Neural crest cell (in vitro differentiated cells): ENCODE data around the gene PRKG1. TPM values are rescaled to one million over a fixed set of nuclear protein-coding genes. Genes with fewer than 3 reads are reported as not detected.
"Not testable (repeated sequence)": the region's sequence is repeated elsewhere in the genome, so short reads cannot be mapped to it uniquely, and the experiment has no call there.

ENCODE experiments used
- DNase-seq: peaks from one replicate; pipeline ENCODE4 v3.0.0; 2021; ENCODE audit warnings: low read depth, mixed read lengths, low spot score
- H3K27ac Mint-ChIP-seq: one replicate; pipeline ENCODE4 v1.8.0; 2021; ENCODE audit warnings: mild to moderate bottlenecking, mixed read lengths; ENCODE audit not compliant: unreplicated experiment
- H3K27me3 Mint-ChIP-seq: 2 replicates; pipeline ENCODE4 v1.8.0; 2021; ENCODE audit warnings: low read depth, mild to moderate bottlenecking, mixed read lengths
- H3K36me3 Mint-ChIP-seq: 2 replicates; pipeline ENCODE4 v1.8.0; 2021; ENCODE audit warnings: low read depth, mild to moderate bottlenecking, mixed read lengths
- H3K4me1 Mint-ChIP-seq: 2 replicates; pipeline ENCODE4 v1.8.0; 2021; ENCODE audit warnings: mixed read lengths
- H3K4me3 Mint-ChIP-seq: one replicate; pipeline ENCODE4 v1.8.0; 2021; ENCODE audit warnings: mild to moderate bottlenecking, mixed read lengths
- H3K9me3 Mint-ChIP-seq: 2 replicates; pipeline ENCODE4 v1.8.0; 2021; ENCODE audit warnings: mixed read lengths
- total RNA-seq: library from RNA; stranded (reverse); gene quantifications from 2 replicates; pipeline ENCODE4 v1.2.1, GENCODE V29; 2021
- TF ChIP-seq, protein P1 (sequence below): fragments of 200-600 bp; sonication (generic); conservative IDR thresholded peaks from 2 replicates; pipeline ENCODE4 v1.5.0; 2021; ENCODE audit warnings: antibody characterized with exemption, mild to moderate bottlenecking

Gene PRKG1
- total RNA-seq, 1 donor from 2014 or later, result 4.4 TPM

DNA sequence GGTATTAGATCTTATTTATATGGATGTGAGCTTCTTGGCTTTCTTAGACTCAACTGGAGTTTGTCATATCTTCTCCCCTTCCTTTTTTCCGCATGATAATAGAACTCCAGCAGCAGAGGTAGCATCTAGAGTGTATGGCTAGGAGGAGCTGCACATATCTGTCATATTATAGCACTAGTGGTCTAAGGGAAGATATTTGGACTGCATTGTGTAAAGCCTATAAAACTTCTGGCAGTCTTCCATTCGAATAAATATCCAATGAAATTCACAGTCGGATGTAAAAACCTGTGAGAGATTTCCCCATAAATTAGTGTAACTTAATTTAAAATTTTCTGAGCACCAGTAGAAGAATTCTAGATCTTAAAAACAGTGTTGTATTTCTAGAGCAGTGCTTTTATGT lies 123.9 kb downstream of the PRKG1 start:
- TF ChIP-seq, protein P1, sequence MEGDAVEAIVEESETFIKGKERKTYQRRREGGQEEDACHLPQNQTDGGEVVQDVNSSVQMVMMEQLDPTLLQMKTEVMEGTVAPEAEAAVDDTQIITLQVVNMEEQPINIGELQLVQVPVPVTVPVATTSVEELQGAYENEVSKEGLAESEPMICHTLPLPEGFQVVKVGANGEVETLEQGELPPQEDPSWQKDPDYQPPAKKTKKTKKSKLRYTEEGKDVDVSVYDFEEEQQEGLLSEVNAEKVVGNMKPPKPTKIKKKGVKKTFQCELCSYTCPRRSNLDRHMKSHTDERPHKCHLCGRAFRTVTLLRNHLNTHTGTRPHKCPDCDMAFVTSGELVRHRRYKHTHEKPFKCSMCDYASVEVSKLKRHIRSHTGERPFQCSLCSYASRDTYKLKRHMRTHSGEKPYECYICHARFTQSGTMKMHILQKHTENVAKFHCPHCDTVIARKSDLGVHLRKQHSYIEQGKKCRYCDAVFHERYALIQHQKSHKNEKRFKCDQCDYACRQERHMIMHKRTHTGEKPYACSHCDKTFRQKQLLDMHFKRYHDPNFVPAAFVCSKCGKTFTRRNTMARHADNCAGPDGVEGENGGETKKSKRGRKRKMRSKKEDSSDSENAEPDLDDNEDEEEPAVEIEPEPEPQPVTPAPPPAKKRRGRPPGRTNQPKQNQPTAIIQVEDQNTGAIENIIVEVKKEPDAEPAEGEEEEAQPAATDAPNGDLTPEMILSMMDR, result no peak
- no peaks in the 10 kb centered on the region for H3K9me3 Mint-ChIP-seq
- no peaks in the 10 kb centered on the region for H3K27me3 Mint-ChIP-seq
- H3K36me3 Mint-ChIP-seq, result no peaks in the 10 kb centered on the region
- no peak overlapping the region for H3K27ac Mint-ChIP-seq
- no peak for DNase-seq
- no peaks in the 10 kb centered on the region for H3K4me1 Mint-ChIP-seq
- H3K4me3 Mint-ChIP-seq, result no peak overlapping the region

DNA sequence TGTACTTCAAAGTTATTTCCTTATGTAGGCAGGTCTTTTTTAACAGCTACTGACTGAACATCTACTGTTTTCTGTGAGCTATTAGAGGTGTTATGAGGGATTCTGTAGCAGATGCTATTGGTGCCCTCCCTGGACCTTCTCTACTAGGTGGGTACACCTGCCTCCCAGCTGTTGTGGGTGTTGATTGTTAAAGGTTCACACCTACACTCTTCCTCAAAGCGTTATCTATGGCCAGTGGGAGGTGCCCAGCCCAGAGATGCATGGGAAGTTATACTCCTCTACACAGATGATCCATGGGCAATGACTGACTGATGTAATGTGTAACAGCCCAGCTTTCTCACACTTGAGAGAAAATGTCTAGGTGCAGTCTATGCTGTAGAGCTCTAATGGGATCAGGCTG lies 127.7 kb downstream of the PRKG1 start:
- no peak for DNase-seq
- H3K4me1 Mint-ChIP-seq, result no peaks in the 10 kb centered on the region
- H3K4me3 Mint-ChIP-seq, result no peak overlapping the region
- TF ChIP-seq, protein P1, result no peak
- H3K9me3 Mint-ChIP-seq, result no peaks in the 10 kb centered on the region
- H3K36me3 Mint-ChIP-seq, result no peaks in the 10 kb centered on the region
- no peaks in the 10 kb centered on the region for H3K27me3 Mint-ChIP-seq
- H3K27ac Mint-ChIP-seq, result no peak overlapping the region

DNA sequence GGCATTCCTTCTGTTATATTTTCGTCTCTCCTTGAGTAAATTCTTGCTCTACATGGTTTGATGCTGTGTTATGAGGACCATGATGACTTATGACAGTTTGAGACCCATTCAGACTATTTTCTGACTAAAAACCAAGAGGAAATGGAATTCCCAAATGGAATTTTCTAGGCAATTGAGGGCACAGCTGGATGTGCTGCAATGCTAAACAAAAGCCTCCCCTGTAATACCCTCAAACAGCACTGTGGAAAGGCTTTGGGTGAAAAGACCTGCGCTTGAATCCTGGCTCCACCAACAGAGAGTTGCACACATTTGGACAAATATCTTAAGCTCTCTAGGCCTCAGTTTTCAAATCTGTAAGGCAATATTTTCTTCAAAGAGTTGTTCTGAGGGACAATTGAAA lies 129.1 kb downstream of the PRKG1 start:
- DNase-seq, result no peak
- TF ChIP-seq, protein P1, result no peak
- Mint-ChIP-seq H3K27ac (no peak overlapping the region), H3K9me3 (no peaks in the 10 kb centered on the region), H3K4me1 (no peaks in the 10 kb centered on the region), H3K27me3 (no peaks in the 10 kb centered on the region), H3K36me3 (no peaks in the 10 kb centered on the region), H3K4me3 (no peak overlapping the region)

DNA sequence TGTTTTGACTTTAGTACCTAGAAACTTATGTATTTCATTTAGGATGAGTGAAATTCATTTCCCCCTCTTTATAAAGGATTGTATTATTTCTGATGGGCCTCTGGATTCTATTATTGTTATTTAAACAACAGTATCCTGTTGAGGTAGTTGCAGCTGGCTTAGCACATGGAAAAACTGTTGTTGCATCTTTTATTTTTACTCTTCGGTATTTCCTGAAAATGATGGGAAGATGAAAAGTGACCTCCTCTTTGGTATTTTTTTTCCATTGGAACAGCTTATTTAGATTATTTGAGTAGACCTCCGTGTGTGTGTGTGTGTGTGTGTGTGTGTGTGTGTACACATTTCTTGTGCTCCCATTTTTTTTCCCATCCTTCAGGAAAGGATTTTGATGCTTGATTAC lies 129.8 kb downstream of the PRKG1 start:
- no peak overlapping the region for H3K27ac Mint-ChIP-seq
- DNase-seq, result no peak
- H3K4me1 Mint-ChIP-seq, result no peaks in the 10 kb centered on the region
- no peak overlapping the region for H3K4me3 Mint-ChIP-seq
- no peaks in the 10 kb centered on the region for H3K36me3 Mint-ChIP-seq
- H3K27me3 Mint-ChIP-seq, result no peaks in the 10 kb centered on the region
- no peaks in the 10 kb centered on the region for H3K9me3 Mint-ChIP-seq
- TF ChIP-seq, protein P1, result no peak

DNA sequence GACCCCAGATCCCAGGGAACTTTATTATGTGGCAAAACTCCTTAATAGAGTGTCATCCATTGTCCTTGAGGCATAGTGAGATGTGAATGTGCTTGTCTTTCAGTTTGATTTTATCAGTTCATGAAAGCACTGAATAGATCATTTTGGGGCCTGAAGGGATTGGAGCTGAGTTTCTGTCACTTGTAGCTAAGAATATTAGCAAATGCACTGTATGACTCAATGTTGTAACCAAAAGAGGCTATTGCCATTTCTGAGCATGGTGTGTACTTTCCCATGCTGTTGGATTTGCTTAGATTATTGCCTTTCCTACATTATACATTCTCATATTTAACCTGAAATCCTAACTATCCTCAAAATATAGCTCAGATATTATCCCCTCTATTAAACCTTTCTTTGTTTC lies 130.4 kb downstream of the PRKG1 start:
- H3K4me3 Mint-ChIP-seq, result no peak overlapping the region
- TF ChIP-seq, protein P1, result no peak
- DNase-seq, result no peak
- no peak overlapping the region for H3K27ac Mint-ChIP-seq
- H3K36me3 Mint-ChIP-seq, result no peaks in the 10 kb centered on the region
- H3K9me3 Mint-ChIP-seq, result no peaks in the 10 kb centered on the region
- H3K27me3 Mint-ChIP-seq, result no peaks in the 10 kb centered on the region
- H3K4me1 Mint-ChIP-seq, result no peaks in the 10 kb centered on the region

DNA sequence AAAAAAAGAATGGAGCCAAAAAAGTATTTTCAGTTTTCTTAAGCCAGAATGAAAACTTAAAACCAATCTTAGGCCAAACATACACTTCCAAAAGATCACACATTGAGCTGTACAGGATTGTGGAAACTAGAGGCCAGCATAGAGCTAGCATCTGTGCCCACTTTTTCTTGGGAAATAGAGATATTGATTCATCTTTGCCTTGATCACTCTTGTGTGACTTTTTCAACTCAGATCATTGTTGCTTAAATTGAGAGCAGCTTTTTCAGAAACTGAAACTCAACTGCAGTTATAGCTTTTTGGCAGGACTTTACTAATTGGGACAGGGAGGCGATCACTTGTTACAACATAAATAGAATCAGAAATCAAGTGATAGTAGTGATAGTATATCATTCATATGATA lies 132.2 kb downstream of the PRKG1 start:
- Mint-ChIP-seq H3K4me1 (no peaks in the 10 kb centered on the region), H3K4me3 (no peak overlapping the region), H3K9me3 (no peaks in the 10 kb centered on the region), H3K27me3 (no peaks in the 10 kb centered on the region), H3K27ac (no peak overlapping the region), H3K36me3 (no peaks in the 10 kb centered on the region)
- no peak for DNase-seq
- TF ChIP-seq, protein P1, result no peak

DNA sequence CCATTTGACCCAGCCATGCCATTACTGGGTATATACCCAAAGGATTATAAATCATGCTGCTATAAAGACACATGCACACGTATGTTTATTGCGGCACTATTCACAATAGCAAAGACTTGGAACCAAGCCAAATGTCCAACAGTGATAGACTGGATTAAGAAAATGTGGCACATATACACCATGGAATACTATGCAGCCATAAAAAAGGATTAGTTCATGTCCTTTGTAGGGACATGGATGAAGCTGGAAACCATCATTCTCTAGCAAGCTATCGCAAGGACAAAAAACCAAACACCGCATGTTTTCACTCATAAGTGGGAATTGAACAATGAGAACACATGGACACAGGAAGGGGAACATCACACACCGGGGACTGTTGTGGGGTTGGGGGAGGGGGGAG lies 138.7 kb downstream of the PRKG1 start:
- not testable (repeated sequence) for DNase-seq, H3K27ac Mint-ChIP-seq, H3K4me3 Mint-ChIP-seq, H3K27me3 Mint-ChIP-seq, H3K36me3 Mint-ChIP-seq, H3K9me3 Mint-ChIP-seq, H3K4me1 Mint-ChIP-seq
